GM21529 (cell line): ENCODE results near the gene RP2.
A peak's percentile ranks its signal among the peaks of the same experiment; 100 is the strongest.

Source experiments
- ATAC-seq: cut with Tn5 transposase; IDR thresholded peaks from one replicate; pipeline ENCODE4 v1.9.1; 2021; ENCODE audit not compliant: unreplicated experiment

Gene RP2

DNA sequence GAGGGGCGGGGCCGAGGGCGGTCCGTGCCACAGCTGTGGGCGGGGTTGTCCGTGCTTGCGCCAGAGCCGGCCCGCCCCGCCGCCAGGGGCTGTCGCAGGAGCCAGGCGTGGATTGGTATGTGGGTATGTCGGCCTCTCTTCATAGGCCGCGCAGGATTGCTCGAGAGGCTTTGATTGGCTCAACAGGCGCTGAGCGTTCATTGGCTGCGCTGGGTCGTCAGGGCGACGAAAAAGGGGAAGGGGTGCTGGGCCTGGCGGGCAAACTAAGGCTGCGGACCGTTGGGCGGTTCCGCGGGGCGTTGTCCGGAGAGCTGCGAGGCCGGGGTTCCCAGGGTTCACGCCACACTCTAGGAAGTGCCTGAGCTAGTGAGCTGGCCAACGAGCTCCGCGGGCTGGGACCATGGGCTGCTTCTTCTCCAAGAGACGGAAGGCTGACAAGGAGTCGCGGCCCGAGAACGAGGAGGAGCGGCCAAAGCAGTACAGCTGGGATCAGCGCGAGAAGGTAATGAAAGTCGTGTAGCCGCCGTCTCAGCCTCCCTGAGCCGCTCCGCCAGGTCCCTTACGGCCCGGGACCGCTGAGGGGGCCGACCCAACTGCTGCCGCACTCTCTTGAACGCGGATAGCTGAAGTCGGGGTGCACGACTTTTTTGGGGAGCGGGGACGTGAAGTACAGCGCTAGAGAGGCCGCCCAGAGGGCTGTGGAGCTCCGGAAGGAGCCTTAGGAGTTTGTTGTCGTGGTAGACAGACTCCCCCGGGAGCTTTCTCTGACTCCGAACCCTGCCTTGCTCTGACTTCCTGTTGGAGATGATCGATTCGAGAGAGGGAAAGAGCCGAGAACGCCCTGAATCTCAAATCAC, at the start of gene RP2:
TSS of gene RP2 (plus strand) at position 343 of the 857 bp plus-strand sequence. CDS start at position 401, 58 bp downstream.
- ATAC-seq, result peak; percentile 92

DNA sequence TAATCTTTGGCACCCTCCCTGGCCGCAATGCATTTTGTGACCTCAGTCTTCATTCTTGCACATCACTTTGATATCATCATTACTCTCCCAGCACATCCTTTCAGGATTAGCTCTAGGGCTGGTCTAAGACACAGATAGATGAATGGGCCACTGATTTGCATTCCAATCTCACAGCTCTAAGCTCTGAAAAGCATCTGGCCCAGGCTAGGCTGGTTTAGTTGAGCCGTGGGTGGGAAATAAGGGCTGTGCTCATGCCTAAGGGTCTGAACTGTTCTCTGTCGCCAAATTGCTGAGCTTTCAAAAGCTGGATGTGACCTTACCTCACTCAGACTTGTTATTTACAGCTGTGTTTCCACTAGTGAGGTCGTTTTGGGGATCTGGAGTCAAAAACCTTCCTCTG, 47.9 kb upstream of the RP2 start:
- no peak for ATAC-seq

DNA sequence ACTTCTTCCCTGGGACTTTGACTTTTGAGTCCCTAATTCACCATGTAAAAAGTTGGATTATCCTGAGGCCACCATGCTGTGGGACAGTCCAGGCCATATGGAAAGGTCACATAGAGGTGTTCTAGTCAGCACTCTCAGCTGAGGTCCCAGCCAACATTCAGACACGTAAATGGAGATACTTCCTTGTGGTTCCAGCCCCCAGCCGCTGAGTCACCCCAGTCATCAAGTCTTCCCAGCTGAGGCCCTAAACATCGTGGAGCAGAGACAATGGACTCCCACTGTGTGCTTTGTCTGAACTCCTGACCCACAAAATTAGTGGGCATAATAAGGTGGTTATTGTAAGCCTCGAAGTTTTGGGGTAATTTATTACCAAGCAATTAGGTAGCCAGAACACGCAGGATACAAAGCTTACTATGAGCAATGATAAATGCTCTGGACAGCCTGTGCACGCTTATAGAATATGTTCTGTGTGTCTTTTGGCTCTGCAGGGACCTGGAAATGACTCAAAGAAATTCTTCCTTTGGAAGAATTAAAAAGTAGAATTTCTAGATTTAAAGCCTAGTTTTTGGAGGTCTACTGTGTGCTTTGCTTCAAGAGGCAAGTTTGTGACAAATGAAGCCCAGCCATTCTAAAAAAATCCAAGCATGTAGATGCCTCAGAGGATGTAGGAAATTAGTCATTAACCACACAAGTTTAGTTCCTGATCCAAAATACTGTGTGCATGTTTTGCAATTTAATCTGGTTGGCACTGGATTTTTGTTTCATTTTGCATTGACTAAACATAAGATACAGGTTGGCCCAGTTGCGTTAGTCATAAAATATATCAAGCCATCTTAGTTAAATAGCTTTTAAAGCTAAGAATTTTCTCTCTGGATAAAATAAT, 44.7 kb upstream of the RP2 start:
- ATAC-seq, result no peak

DNA sequence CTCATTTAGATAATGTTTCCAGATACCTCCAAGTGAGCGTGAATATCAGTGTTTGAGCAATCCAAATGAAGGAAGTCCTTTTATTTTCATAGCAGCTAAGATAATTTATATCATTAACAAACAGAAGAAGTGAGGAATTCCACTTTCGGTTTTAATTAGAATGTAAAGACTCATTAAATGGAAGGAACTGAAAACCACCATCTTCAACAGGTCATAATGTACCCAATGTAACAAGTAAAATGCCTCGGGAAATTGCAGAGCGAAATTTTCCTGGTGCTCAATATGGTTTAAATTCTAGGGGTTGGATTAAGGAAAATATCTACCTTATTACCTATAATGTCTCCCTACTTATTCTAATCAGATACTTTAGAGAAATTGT, 44.0 kb upstream of the RP2 start:
- ATAC-seq, result no peak

- no peak for ATAC-seq
Measured at GRCh38 chrX:46793386-46794143, 43.3 kb upstream of the RP2 start.

DNA sequence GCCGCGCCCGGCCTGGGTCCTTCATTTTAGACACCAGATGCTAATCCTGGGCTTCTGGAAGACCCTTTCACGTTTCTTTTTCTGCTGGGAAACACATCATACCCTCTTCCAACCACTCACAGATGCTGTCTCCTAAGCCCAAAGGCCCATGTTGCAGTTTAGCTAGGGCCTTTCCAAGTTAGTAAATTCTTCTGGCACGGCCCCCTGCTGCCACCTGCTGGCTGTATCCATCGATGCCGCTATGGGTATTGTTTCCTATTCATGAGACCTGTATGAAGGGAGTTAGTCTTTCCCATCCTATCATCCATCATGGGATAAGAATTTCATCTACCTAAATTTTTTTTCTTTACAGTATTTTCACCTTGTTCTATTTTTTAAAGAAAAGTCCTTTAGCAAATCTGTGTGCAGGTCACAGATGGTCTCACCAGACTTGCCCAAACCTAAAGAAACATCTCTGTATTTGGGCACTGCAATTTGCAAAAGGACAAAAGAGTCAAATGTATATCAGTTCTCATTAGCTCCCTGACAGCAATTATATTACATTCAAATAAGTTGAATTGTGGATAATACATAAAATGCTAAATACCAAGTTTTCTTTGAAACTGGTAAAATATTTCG, 40.2 kb upstream of the RP2 start:
- ATAC-seq, result peak; percentile 58

DNA sequence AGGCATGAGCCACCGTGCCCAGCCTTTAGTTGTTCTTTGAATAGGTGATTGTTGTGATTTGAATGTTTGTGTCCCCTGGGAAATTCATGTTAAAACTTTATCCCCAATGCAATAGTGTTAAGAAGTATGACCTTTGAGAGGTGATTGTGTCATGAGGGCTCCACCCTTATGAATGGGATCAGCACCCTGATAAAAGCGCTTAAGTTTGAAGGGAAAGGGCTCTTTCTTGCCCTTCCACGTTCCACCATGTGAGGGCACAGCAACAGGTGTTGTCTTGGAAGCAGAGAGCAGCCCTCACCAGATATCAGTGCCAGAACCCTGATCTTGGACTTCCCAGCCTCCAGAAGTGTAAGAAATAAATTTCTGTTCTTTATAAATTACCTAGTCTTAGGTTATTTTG, 33.7 kb upstream of the RP2 start:
- no peak for ATAC-seq

DNA sequence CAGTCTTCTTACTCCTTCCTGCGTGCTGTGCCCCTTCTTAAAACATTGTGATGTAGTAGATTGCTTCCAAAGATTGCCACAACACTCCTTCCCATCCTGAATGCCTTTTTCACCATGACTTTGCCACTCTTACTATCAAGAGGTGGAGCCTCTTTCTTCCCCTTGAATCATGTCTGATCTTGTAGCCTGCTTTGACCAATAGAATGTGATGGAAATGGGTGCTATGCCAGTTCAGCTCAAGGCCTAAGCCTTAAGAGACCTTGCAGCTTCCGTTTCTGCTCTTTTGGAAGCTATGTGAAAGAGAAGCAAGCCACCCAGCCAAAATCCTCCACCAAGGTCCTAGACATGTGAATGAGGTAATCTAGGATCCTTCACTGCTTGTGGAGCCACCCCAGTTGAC, 31.6 kb upstream of the RP2 start:
- ATAC-seq, result no peak

DNA sequence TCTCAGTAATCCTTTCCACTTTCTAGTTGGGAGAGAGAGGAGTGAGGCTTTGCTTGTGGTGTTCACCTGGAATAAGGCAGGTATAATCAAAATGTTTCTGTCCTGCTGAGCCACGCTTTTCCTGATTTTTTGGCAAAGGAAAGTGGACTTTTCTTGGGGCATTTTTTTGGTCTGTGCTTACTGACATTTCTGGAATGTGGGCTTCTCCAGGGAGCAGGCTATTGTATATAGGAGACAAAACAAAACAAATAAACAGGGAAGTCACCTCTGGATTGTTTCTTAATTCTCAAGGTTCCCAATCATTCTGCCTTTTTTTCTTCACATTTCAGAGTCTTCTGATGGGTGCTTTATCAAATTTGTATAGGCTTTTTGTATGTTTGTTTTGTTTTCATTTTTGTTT, 25.7 kb upstream of the RP2 start:
- no peak for ATAC-seq

DNA sequence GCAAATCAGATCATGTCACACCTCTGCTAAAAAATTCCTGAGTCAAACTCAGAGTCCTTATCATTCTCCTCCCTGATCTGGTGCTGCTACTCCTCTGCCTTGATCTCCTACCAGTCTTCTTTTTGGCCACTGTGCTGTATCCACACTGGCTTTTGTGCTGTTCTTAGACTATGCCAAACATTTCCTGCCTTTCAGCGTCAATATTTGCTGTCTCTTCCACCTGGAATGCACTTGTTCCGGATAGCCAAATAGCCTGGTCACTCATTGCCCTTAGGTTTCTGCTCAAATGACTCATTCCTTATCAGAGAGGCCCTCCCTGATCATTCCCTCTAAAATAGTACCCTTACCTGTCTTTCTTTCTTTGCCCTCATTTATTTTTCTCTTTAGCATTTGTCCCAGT, 24.4 kb upstream of the RP2 start:
- no peak for ATAC-seq

DNA sequence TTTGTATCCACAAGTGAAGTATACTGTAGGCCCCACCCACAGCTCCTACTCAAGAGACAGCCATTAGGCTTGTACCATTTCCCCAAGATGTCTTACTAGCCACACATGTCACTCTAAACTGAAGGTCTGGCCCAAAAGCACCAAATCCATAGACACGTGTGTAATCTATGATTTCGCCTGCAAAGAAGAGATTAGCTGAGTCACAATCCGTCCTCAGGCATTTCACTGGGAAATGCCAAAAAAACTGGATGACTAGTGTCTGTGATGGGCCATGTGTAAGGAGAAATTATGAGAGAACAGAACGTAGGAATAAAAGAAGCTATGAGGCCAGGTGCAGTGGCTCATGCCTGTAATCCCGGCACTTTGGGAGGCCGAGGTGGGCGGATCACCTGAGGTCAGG, 21.9 kb upstream of the RP2 start:
- no peak for ATAC-seq

DNA sequence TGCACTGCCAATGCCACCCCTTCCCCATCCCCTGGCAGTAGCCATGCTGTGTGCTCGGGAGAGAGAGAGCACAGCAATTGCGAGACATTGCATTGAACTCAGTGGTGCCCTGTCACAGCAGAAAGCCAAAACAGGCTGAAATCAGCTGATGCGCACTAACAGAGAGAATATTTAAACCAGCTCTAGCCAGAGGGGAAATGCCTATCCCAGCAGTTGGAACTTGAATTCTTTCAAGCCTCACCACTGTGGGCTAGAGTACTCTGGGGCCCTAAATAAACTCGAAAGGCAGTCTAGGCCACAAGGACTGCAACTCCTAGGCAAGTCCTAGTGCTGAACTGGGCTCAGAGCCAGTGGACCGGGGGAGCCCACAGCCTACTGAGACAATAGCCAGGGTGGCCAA, 17.7 kb upstream of the RP2 start:
- no peak for ATAC-seq

DNA sequence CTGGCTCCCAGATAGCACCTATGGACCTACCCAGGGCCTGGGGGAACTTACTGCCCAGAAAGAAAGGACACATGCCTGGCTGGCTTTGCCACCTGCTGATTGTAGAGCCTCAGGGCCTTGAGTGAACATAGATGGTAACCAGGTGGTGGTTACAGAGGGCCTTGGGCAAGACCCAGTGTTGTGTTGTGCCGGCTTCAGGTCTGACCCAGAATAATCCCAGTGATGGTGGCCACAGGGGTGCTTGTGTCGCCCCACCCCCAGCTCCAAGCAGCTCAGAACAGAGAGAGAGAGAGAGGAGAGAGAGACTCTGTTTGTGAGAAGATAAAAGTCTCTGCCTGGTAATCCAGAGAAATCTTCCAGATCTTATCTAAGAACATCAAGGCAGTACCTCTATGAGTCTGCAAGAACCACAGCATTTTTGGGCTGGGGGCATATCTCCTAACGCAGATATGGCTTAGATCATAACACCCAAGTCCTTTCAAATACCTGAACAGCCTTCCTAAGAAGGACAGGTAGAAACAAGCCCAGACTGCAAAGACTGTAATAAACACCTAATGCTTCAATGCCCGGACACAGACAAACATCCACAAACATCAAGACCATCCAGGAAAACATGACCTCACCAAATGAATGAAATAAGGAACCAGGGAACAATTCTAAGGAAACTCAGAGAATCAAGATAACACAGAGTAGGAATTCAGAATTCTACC, 16.3 kb upstream of the RP2 start:
- no peak for ATAC-seq

DNA sequence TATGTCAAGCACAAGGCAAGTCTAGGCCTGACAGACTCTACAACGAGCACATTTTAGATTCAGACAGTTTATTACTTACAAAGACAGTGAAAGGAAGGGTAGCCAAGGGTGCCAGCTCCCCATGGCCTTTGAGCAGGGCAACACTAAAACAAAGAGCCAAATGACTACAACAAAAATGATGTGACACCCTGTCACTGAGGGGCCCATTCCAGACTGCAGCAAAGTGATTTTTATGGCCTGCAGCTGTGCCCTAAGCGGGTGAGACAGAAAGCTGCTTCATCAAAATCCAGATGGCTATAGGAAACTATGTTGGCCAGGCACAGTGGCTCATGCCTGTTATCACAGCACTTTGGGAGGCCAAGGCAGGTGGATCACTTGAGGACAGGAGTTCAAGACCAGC, 13.4 kb upstream of the RP2 start:
- ATAC-seq, result no peak

DNA sequence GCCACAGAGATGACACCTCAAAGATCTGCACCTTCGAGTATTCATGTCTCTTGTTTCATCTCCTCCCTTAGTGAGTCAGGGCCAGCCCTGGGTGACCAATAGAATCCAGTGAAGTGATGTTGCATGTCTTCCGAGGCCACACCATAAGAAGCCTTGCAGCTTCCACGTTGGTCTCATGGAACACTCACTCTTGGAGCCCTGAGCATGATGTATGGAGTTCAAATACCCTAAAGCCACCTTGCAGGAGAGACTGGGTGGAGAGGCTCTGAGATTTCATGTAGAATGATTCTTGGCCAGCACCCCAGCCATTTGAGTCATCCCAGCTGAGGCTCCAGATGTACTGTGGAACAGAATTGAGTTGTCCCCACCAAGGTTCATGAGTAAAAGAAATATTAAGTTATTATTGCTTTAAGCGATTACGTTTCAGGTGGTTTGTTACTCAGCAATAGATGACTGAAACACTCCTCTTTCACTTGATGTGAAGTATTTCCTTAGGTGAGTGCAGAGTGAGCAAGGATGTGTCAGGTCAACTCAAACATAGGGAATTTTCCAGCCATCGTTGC, 5.0 kb upstream of the RP2 start:
- ATAC-seq, result no peak

DNA sequence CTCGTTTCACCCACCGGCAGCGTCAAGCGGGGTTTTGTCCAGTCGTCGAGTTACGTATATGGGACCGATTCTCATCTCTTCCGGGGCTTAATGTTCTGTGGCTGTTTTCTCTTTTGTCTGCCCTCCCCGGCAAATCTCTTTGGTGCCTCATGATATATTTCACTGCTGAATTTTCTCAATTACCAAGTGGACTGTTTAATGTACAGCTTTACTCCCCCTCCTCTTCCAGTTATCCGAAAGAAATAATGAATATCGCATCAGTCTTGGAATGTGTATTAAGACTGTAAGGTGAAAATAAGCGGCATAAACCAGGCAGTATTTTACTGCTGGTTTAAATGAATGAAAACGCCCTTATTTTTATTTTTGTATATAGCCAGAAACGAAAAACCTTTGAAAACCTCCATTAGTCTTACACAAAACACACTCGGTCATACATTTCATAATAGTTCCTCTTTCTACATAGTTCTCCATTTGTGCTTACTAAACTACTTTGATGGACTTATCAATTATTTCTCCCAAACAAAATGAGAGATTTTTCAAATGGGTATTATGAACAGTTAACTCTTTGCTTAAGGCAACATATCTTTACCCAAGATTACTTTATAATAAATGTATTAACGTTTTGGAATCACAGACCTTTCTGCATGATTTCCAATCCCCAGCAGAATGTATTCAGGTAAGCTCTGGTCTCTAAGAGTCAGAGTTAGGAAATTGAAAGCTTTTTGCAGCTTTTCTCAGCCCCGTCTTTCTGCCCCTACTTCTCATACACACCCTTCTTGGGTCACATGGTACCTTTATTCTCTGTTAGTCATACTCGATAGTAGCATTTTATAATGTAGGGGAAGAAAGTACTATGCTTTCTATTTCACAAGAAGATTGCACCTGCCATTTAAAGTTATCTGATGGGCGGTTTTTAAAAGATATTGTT, 979 bp downstream of the RP2 start:
- ATAC-seq, result peak; percentile 31

DNA sequence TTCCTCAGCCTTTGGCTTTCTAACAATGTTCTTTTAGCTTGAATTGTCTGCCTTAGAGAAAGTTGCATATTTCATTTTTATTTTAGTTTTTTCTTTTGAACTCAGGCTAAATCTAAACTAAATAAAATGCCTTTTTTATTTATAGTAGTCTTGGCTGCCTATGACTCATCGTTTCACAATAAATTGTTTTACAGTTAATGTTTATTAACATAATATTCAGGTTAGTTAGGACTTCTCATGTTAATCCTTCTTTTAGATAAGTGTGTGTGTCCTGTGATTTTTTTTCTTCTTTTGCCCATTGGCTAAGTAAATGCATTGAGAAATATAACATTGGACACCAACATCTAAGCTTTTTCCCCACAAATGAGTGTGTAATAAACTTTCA, 1.6 kb downstream of the RP2 start:
- no peak for ATAC-seq

DNA sequence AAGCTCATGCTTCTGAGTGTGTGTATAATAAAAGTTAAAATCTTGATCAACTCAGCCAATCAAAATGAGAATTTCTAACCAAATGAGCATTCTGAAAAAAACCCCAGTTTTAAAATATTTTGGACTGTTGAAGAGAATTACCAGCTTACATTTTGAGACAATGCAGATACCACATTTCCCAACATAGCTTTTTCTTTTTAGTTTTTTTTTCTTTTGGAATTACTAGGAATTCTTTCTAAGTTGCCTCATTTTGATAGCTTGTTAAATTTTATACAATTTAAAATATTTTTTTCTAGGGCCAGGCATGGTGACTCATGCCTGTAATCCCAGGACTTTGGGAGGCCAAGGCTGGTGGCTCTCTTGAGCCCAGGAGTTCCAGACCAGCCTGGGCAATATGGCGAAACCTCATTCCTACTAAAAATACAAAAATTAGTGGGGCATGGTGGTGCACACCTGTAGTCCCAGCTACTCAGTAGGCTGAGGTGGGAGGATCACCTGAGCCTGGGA, 2.2 kb downstream of the RP2 start:
- no peak for ATAC-seq

DNA sequence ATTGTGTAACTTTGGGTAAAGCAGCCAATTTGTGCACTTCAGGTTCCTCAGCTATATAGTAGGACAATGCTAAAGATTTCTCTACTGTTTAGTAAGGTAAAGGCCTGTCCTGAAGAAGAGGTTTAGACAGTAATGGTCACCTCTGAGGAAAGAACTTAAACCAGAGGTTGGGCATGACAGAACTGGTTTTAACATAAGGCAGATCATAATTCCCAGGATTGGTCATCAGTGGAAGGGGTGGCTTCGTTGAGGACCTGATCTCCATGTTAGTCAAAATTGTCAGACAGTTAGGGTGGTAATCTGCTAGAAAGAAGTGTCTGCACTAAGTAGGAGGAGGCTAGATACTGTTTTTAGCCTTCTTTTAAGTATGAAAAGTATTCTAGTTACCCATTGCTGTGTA, 4.1 kb downstream of the RP2 start:
- ATAC-seq, result no peak
